ENCODE data around the gene NCKAP1. TPM values are rescaled to one million over a fixed set of nuclear protein-coding genes. Genes with fewer than 3 reads are reported as not detected.

Gene NCKAP1, protein sequence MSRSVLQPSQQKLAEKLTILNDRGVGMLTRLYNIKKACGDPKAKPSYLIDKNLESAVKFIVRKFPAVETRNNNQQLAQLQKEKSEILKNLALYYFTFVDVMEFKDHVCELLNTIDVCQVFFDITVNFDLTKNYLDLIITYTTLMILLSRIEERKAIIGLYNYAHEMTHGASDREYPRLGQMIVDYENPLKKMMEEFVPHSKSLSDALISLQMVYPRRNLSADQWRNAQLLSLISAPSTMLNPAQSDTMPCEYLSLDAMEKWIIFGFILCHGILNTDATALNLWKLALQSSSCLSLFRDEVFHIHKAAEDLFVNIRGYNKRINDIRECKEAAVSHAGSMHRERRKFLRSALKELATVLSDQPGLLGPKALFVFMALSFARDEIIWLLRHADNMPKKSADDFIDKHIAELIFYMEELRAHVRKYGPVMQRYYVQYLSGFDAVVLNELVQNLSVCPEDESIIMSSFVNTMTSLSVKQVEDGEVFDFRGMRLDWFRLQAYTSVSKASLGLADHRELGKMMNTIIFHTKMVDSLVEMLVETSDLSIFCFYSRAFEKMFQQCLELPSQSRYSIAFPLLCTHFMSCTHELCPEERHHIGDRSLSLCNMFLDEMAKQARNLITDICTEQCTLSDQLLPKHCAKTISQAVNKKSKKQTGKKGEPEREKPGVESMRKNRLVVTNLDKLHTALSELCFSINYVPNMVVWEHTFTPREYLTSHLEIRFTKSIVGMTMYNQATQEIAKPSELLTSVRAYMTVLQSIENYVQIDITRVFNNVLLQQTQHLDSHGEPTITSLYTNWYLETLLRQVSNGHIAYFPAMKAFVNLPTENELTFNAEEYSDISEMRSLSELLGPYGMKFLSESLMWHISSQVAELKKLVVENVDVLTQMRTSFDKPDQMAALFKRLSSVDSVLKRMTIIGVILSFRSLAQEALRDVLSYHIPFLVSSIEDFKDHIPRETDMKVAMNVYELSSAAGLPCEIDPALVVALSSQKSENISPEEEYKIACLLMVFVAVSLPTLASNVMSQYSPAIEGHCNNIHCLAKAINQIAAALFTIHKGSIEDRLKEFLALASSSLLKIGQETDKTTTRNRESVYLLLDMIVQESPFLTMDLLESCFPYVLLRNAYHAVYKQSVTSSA
- total RNA-seq: 76.7 and 106 TPM in 2 replicates

DNA sequence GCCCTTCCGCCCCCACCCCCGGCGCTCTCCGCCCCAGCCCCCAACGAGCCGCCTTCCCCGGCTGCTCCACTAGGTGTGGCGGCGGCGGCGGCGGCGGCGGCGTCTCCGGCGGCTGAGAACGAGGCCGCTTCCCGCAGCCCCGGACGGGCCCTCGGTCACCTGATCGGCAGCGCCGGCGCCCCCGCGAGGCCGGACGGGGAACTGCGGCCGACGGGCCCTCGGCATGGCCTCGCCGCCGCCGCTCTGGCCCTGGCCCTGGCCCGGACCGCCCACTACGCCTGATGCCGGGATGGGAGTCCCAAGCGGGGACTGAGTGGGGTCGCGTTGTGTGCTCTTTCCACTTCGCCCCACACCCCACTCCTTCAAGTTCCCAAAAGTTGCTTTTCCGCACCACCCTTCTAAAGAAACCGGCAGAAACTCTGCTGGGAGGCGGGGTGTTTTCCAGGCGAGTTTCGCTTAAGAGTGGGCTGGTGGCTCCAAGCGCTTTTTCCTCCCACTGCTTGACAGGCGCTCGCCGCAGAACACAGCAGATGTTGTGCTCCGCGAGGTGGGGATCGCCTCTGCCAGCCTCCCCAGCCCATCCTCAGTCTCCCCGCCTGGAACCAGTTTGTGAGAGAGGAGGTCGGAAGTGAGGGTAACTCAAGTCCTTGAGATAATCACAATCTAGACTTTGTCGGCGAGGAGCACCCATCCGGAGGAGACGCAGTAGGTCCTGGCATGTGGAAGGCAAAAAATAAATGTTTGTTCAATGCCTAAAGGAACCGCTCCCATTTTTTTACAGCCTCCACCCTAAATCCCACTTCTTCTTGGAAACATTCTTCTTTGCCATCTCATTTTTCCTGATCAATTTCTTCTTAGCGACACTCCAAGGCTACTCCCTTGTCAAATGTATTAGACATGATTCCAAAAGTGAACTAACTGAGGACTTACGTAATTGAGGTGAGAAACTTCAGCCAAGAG, at the start of gene NCKAP1:
TSS of gene NCKAP1 (minus strand) at position 117 of the 960 bp plus-strand sequence. CDS start 358 bp downstream, outside the sequence.

DNA sequence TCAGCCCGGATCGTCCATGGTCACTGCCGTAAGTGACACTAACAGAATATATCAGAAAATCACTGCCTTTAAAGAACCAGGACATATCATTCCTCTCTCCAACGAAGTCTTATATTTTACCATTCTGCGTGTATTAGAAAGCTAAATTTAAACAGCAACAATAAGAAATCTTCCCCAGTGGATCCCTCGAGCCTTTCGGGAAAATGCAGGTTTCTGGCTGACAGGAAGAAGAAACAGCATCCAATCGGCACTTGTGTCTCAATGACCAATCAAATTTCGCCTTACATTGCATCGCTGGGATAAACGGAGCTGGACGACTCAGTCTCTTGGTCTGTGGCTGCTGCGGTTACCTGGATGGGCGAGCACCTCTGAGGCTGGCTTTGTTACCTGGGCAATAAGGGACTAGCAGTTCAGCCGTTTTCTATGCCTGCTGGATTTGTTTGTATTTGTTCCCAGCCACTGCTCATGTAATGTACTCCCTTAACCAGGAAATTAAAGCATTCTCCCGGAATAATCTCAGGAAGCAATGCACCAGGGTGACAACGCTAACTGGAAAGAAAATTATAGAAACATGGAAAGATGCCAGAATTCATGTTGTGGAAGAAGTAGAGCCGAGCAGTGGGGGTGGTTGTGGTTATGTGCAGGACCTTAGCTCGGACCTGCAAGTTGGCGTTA, 40.3 kb upstream of the NCKAP1 start, which contains the start of gene DUSP19:
TSS of gene DUSP19 (plus strand) at position 284 of the 675 bp plus-strand sequence. CDS start at position 471, 187 bp downstream.

DNA sequence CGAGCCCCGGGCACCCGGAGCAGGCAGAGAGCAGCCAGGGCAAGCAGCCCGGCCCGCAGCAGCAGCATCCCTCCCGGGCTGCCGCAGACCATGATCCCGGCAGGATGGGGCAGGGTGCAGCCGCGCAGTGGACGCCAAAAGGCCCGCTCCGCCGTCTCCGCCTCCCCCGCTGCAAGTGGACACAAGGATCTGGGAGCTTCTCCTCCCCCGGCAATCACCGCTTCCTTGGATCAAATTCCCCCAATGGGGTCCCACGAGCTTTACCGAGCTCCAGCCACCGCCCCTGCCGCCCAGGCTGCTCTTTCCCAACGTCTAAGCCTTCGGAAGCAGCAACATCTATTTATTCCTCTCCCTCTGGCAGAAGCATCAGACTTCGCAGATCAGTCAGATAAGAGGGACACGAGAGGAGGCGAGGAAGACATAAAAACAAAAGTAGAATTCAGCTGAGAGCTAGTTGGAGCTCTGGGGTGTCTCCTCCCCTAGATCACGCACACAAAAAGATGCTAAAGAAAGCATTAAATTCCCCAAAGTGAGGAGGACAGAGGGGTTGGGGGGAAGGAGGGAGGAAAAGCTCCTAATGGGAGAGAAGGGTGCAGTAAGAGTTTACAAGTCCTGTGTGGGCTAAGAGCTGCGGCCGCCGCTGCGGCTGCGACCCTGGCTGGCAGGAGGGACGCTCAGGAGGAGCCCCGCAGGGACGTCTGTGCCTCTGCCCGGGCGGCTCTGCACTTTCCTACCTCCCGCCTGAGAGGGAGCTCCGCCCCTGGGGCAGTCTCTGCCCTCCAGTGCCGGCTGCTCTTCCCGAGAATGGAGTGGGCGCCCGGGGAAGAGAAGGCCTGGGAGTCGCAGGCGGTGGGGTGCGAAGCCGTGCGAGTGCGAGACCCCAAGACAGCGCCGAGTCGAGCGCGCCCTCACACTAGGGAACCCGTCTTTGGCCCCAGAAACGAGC, 171.5 kb downstream of the NCKAP1 start, which contains the start of gene FRZB:
TSS of gene FRZB (minus strand) at position 177 of the 946 bp plus-strand sequence. CDS start at position 92, 85 bp downstream.

Other genes with a start within 250 kb of the NCKAP1 start
- under 0.01 and 0.38 TPM in 2 replicates for gene FRZB, start 171.8 kb downstream of the NCKAP1 start, total RNA-seq
- 0.49 and 1.1 TPM in 2 replicates for gene DUSP19, start 40.3 kb upstream of the NCKAP1 start, total RNA-seq
- gene NUP35, start 86.0 kb upstream of the NCKAP1 start, total RNA-seq: 7.6 and 16.8 TPM in 2 replicates

All from mesangial cell (primary cell).